PC-9 (cell line): Measurements from ENCODE around the gene OTULINL. TPM values are rescaled to one million over a fixed set of nuclear protein-coding genes. Genes with fewer than 3 reads are reported as not detected.

ENCODE experiments used
- BruUV-seq: library from RNA; stranded (reverse); fragments of 400-500 nt; replicated peaks from 2 replicates; lab custom pipeline; 2021; lab: Mats Ljungman, UMichigan
- CTCF ChIA-PET: fragments of 300-600 bp; sonication (Branson Sonifier 250); formaldehyde crosslinking; loops from one replicate; lab custom pipeline; 2022; ENCODE audit warnings: antibody characterized with exemption; lab: Charles Lee
- POLR2A ChIA-PET: fragments of 300-600 bp; sonication (Branson Sonifier 250); formaldehyde crosslinking; loops from one replicate; lab custom pipeline; 2022; ENCODE audit warnings: antibody characterized with exemption; ENCODE audit not compliant: unreplicated experiment; lab: Charles Lee
- DNase-seq, 2 experiments: peaks; one replicate each; pipeline versions ENCODE4 v3.0.0 to v3.0.0-alpha.2; 2015 to 2022; ENCODE audit warnings: mixed read lengths in 1 of 2
- H2AFZ ChIP-seq: fragments of 200-600 bp; sonication (generic); 2 replicates; pipeline ENCODE4 v1.8.1; 2017; ENCODE audit warnings: antibody characterized with exemption
- H3F3A ChIP-seq: fragments of 200-600 bp; sonication (generic); 2 replicates; pipeline ENCODE4 v1.8.1; 2017; ENCODE audit warnings: antibody characterized with exemption, mild to moderate bottlenecking, low read depth; ENCODE audit not compliant: insufficient read depth
- H3K27ac ChIP-seq: fragments of 200-600 bp; sonication (generic); 2 replicates; pipeline ENCODE4 v1.6.1; 2016; ENCODE audit warnings: mixed run types
- H3K27me3 ChIP-seq: fragments of 200-600 bp; sonication (generic); 2 replicates; pipeline ENCODE4 v1.6.1; 2016; ENCODE audit warnings: low read depth, mixed run types; ENCODE audit not compliant: insufficient read depth
- H3K36me3 ChIP-seq: fragments of 200-600 bp; sonication (generic); 2 replicates; pipeline ENCODE4 v1.6.1; 2016; ENCODE audit warnings: low read depth, mixed run types
- H3K4me1 ChIP-seq: fragments of 200-600 bp; sonication (generic); replicated peaks from 2 replicates; pipeline ENCODE4 v1.6.1; 2016; ENCODE audit warnings: mixed run types; ENCODE audit not compliant: insufficient read depth
- H3K4me2 ChIP-seq: fragments of 200-600 bp; sonication (generic); 2 replicates; pipeline ENCODE4 v1.6.1; 2017; ENCODE audit warnings: mixed run types
- H3K4me3 ChIP-seq: fragments of 200-600 bp; sonication (generic); 2 replicates; pipeline ENCODE4 v1.6.1; 2016; ENCODE audit warnings: mixed run types
- H3K79me2 ChIP-seq: fragments of 200-600 bp; sonication (generic); 2 replicates; pipeline ENCODE4 v1.6.1; 2017; ENCODE audit warnings: low read depth, mixed run types
- H3K9me2 ChIP-seq: fragments of 200-600 bp; sonication (generic); 2 replicates; pipeline ENCODE4 v1.8.1; 2017; ENCODE audit warnings: mild to moderate bottlenecking; ENCODE audit not compliant: insufficient read depth
- H3K9me3 ChIP-seq: fragments of 200-600 bp; sonication (generic); 2 replicates; pipeline ENCODE4 v1.8.1; 2016; ENCODE audit warnings: low read depth; ENCODE audit not compliant: insufficient read depth
- H4K20me1 ChIP-seq: fragments of 200-600 bp; sonication (generic); 2 replicates; pipeline ENCODE4 v1.8.1; 2017; ENCODE audit not compliant: insufficient read depth
- CTCF ChIP-seq: fragments of 200-600 bp; sonication (generic); conservative IDR thresholded peaks from 2 replicates; pipeline ENCODE4 v1.6.1; 2017; ENCODE audit warnings: mixed run types, antibody characterized with exemption, mild to moderate bottlenecking, moderate library complexity
- EZH2 ChIP-seq: fragments of 200-600 bp; sonication (generic); IDR thresholded peaks from 2 replicates; pipeline ENCODE4 v1.8.0; 2017; ENCODE audit warnings: antibody characterized with exemption, low read depth
- intact Hi-C: fragments of 100-400 bp; cut with micrococcal nuclease; formaldehyde crosslinking; loops from one replicate; pipeline ENCODE4 v1.10.0; 2022; ENCODE audit not compliant: unreplicated experiment
- total RNA-seq: library from RNA; stranded (reverse); gene quantifications from 2 replicates; pipeline ENCODE4 v1.2.3, GENCODE V29; 2021

OTULINL gene
- total RNA-seq, 1 experiment from 2014 or later: 4.1 TPM

- H2AFZ ChIP-seq: no peak overlapping the region
- no peaks in the 10 kb centered on the region for H3K9me2 ChIP-seq
- BruUV-seq: no TSS peak
- no peaks in the 10 kb centered on the region for H3K36me3 ChIP-seq
- no peak overlapping the region for H3K4me3 ChIP-seq
- ChIA-PET POLR2A (no interaction called here), CTCF (no interaction called here)
- H3F3A ChIP-seq: no peaks in the 10 kb centered on the region
- no peaks in the 10 kb centered on the region for H3K27me3 ChIP-seq
- H3K27ac ChIP-seq: no peak overlapping the region
- no peak overlapping the region for H3K4me2 ChIP-seq
- intact Hi-C loops: no loop called here
- no peaks in the 10 kb centered on the region for H4K20me1 ChIP-seq
- TF ChIP-seq CTCF (no peak), EZH2 (no peak)
- H3K9me3 ChIP-seq: no peaks in the 10 kb centered on the region; the same call in 1 of the 2 replicates
- no peaks in the 10 kb centered on the region for H3K4me1 ChIP-seq
- no peak for DNase-seq
- H3K79me2 ChIP-seq: no peaks in the 10 kb centered on the region
Observed at GRCh38 chr5:14603141-14603540, 21.5 kb downstream of the OTULINL start.

- Histone ChIP-seq H3K4me3 (no peak overlapping the region), H3K4me1 (no peaks in the 10 kb centered on the region), H3K9me3 (no peaks in the 10 kb centered on the region; the same call in 1 of the 2 replicates), H3F3A (no peaks in the 10 kb centered on the region), H3K27me3 (no peaks in the 10 kb centered on the region), H2AFZ (no peak overlapping the region), H3K79me2 (no peaks in the 10 kb centered on the region), H3K27ac (no peak overlapping the region), H3K36me3 (no peaks in the 10 kb centered on the region), H4K20me1 (no peaks in the 10 kb centered on the region), H3K4me2 (no peak overlapping the region), H3K9me2 (no peaks in the 10 kb centered on the region)
- TF ChIP-seq CTCF: no peak
- TF ChIP-seq EZH2: no peak
- POLR2A ChIA-PET: no interaction called here
- BruUV-seq: no TSS peak
- no peak for DNase-seq
- intact Hi-C loops: no loop called here
- CTCF ChIA-PET: no interaction called here
Observed at GRCh38 chr5:14607104-14607503, 25.5 kb downstream of the OTULINL start.

GRCh38 chr5:14608169-14608568 is 26.6 kb downstream of the OTULINL start:
- Histone ChIP-seq H3K27ac (no peak overlapping the region), H3K27me3 (no peaks in the 10 kb centered on the region), H3K4me1 (no peaks in the 10 kb centered on the region), H2AFZ (no peak overlapping the region), H3K79me2 (no peaks in the 10 kb centered on the region), H3K9me2 (no peaks in the 10 kb centered on the region), H3K9me3 (no peaks in the 10 kb centered on the region; the same call in 1 of the 2 replicates), H4K20me1 (no peaks in the 10 kb centered on the region), H3K4me2 (no peak overlapping the region), H3K36me3 (no peaks in the 10 kb centered on the region), H3F3A (no peaks in the 10 kb centered on the region), H3K4me3 (no peak overlapping the region)
- ChIA-PET POLR2A (no interaction called here), CTCF (interaction anchor here (0.5 kb wide), 1 partner anchor 39 kb away, joined by 12 read pairs; no protein-coding TSS in a partner anchor)
- BruUV-seq: no TSS peak
- no peak for TF ChIP-seq EZH2
- no peak for TF ChIP-seq CTCF
- intact Hi-C loops: no loop called here
- DNase-seq: no peak
